Activated T-cell treated with anti-CD3 and anti-CD28 coated beads, Interleukin-2, amount 50 U/mL, for 24 hours (primary cell): ENCODE data around the gene LARGE1.

Experiments
- DNase-seq: peaks from one replicate; pipeline ENCODE4 v3.0.0-alpha.2; 2020
- H3K27ac Mint-ChIP-seq: 2 replicates; pipeline ENCODE4 v1.8.0; 2020; ENCODE audit warnings: mild to moderate bottlenecking, mixed read lengths
- H3K27me3 Mint-ChIP-seq: 2 replicates; pipeline ENCODE4 v1.8.0; 2020; ENCODE audit warnings: mixed read lengths
- H3K36me3 Mint-ChIP-seq: 2 replicates; pipeline ENCODE4 v1.8.0; 2020; ENCODE audit warnings: low read depth, mixed read lengths
- H3K4me1 Mint-ChIP-seq: 2 replicates; pipeline ENCODE4 v1.8.0; 2020; ENCODE audit warnings: low read depth, mixed read lengths
- H3K4me3 Mint-ChIP-seq: 2 replicates; pipeline ENCODE4 v1.8.0; 2020; ENCODE audit warnings: mild to moderate bottlenecking, moderate library complexity, mixed read lengths
- H3K9me3 Mint-ChIP-seq: 2 replicates; pipeline ENCODE4 v1.8.0; 2020; ENCODE audit warnings: mixed read lengths

The LARGE1 gene

DNA sequence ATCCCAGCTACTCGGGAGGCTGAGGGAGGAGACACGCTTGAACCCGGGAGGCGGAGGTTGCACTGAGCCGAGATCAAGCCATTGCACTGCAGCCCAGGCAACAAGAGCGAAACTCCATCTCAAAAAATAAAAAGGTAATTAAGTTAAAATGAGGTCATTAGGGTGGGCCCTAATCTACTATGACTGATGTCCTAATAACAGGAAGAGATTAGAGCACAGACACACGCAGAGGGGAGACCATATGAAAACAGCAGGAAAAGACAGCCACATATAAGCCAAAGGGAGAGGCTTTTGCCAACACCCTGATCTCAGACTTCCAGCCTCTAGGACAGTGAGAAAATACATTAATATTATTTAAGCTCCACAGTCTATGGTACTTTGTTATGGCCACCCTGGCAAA lies 17.3 kb downstream of the LARGE1 start:
- Mint-ChIP-seq H3K27me3 (peaks cover 3% of the 10 kb centered on the region), H3K36me3 (no peaks in the 10 kb centered on the region), H3K4me3 (no peak overlapping the region), H3K4me1 (no peaks in the 10 kb centered on the region), H3K27ac (no peak overlapping the region), H3K9me3 (no peaks in the 10 kb centered on the region)
- DNase-seq: no peak

DNA sequence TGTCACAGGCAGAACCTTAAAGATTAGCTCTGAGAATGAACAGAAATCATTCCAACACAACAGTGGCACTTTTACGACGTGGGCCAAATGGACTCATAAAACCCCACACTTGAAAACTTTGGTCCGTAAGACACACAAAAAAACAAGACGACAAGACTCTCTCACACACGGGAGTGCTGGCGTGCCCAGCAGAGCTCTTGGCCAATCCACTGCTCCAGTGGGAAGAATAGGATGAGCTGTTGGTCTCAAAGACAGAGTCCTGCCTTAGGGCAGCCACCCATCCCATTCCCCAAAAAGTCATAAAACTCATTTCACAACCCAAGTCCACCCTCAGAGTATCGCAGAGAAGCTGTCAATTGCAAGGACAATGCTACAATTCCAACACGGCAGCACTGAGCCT lies 18.2 kb downstream of the LARGE1 start:
- H3K4me3 Mint-ChIP-seq: no peak overlapping the region
- H3K36me3 Mint-ChIP-seq: no peaks in the 10 kb centered on the region

DNA sequence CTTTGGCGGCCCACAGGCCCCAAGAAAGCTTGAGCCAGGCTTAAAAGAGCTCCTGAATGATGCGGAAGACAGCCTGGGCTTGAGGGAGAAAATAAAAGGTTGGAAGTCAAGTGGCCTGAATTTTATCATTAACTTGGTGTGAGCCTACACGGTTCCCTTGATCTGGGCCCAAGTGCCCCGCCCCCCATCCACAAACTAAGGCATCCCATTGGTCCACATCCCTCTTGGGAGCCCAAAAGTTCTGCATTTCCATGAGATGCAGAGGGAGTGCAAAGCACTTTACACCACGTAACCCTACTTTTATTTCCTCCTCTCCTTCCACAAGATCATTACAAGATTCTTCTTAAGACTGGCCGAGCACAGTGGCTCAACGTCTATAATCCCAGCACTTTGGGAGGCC lies 22.2 kb downstream of the LARGE1 start:
- Mint-ChIP-seq H3K27me3 (peaks cover 3% of the 10 kb centered on the region), H3K4me3 (no peak overlapping the region), H3K27ac (no peak overlapping the region), H3K9me3 (peaks cover 8% of the 10 kb centered on the region), H3K36me3 (no peaks in the 10 kb centered on the region), H3K4me1 (no peaks in the 10 kb centered on the region)
- no peak for DNase-seq

More for the DNA sequence above, 18.2 kb downstream of the LARGE1 start:
- Mint-ChIP-seq H3K27ac (no peak overlapping the region), H3K27me3 (peaks cover 3% of the 10 kb centered on the region), H3K9me3 (no peaks in the 10 kb centered on the region), H3K4me1 (no peaks in the 10 kb centered on the region)
- no peak for DNase-seq

DNA sequence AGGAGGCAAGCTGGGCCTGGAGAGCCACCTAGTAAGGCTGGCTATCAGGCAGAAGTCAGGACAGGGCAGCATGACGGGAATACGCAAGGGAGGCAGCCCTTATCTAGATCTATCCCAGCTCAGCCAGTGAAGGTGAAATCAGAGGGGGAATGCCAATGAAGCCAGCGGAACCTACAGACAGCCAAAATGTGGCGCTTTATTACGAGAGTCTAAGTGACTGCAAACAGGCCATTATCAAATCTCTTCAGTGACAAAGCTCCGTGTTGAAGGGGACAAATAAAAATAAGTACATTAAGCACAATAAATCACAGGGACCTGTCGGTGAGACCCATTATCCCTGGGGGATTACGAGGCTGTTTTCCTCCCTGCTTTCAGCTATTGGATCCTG lies 22.8 kb downstream of the LARGE1 start:
- Mint-ChIP-seq H3K4me3 (no peak overlapping the region), H3K27me3 (peaks cover 3% of the 10 kb centered on the region), H3K4me1 (no peaks in the 10 kb centered on the region), H3K36me3 (no peaks in the 10 kb centered on the region), H3K27ac (no peak overlapping the region), H3K9me3 (peaks cover 8% of the 10 kb centered on the region)
- no peak for DNase-seq

DNA sequence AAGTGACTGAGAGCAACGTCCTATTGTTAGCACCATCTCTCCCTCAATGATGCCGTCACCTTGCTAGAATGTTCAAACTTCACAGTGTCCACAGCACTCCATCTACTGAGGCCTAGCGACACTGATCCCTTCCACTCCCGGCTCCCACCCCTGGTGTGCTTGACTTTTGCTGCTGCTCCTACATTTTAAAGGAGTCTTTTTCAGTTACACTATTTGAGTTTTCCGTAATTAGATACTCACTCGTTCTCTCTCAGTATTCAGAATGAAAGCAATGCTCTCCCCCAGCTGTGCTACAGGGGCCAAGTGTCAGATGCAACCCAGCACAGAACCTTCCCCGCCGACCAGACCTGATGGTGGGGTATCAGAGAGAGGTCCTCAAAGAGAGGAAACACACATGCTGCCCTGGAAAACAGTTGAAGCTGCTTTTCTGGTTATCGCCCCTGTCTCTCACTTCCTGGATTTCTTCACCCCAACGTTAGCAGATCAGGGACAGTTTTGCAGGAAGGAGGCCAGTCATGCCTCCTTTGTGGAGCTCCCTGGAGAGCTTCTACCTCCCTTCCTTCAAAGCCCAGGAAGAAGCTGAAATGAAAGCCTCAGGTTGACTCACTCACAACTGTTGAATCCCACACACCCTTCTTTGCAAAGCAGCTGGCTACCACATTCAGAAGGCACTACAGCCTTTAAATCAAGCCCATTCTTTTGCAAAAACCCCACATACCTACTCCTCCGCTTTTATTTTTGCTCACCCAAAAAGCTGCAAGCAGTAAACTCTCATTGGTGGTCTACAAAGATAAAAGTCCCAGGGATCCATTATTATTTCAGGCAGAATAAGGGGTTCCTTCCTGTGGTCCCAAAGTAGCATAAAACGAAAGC lies 23.5 kb downstream of the LARGE1 start:
- Mint-ChIP-seq H3K36me3 (no peaks in the 10 kb centered on the region), H3K27me3 (peaks cover 3% of the 10 kb centered on the region), H3K27ac (no peak overlapping the region), H3K4me1 (no peaks in the 10 kb centered on the region), H3K4me3 (no peak overlapping the region), H3K9me3 (peaks cover 8% of the 10 kb centered on the region)
- DNase-seq: no peak

DNA sequence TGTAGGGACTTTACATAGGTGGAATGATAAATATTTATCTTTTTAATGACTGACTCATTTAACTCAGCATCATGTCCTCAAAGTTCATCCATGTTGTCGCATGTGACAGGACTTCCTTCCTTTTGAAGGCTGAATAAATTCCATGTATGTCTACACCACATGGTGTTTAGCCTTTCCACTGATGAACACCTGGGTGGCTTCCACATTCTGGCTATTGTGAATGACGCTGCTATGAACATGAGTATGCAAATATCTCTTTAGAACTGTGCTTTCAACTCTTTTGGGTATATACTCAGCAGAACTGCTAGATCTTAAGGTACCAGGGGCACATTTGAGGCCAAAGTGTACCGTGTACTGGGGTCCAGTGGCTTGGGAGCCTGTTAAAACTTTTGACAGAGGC lies 24.1 kb downstream of the LARGE1 start:
- Mint-ChIP-seq H3K4me3 (no peak overlapping the region), H3K4me1 (no peaks in the 10 kb centered on the region), H3K27me3 (peaks cover 3% of the 10 kb centered on the region), H3K9me3 (peaks cover 8% of the 10 kb centered on the region), H3K36me3 (no peaks in the 10 kb centered on the region), H3K27ac (no peak overlapping the region)
- DNase-seq: no peak

DNA sequence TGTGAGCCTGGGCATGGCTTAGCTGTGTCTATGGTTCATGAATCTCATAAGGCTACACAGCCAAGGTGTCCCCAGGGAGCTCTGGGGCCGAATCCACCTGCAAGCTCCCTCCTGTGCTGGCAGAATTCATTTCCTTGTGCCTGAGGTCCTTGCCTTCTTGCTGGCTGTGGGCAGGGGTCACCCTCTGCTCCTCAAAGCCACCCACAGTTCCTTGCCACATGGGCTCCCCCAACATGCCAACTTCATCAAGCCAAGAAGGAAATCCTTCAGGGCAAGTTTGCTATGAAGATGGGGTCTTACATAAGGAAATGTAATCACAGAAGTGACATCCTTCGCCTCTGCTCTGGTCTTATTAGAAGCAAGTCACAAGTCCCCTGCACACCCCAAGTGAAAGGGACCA lies 24.8 kb downstream of the LARGE1 start:
- Mint-ChIP-seq H3K27me3 (peaks cover 3% of the 10 kb centered on the region), H3K36me3 (no peaks in the 10 kb centered on the region), H3K9me3 (peaks cover 8% of the 10 kb centered on the region), H3K4me3 (no peak overlapping the region), H3K4me1 (no peaks in the 10 kb centered on the region), H3K27ac (no peak overlapping the region)
- DNase-seq: no peak

DNA sequence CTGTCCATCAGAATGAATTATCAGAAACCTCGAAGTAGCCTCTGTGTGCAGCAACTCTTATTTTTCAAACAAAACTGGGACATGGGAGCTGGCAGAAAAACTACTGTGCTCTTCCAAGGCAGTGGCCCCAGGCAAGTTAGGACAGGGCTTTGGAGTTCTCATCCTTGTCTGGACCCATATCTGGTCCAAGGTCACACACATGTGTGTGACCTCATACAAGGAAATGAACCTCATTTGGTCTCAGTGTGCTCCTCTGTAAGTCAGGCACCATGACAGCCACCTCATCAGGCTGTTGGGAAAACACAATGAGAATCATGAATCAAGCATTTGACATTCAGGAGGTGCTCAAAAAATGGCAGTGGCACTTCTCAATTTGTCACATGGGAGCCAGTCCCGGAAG lies 25.8 kb downstream of the LARGE1 start:
- Mint-ChIP-seq H3K27ac (no peak overlapping the region), H3K4me1 (no peaks in the 10 kb centered on the region), H3K9me3 (peaks cover 8% of the 10 kb centered on the region), H3K36me3 (no peaks in the 10 kb centered on the region), H3K4me3 (no peak overlapping the region), H3K27me3 (peaks cover 3% of the 10 kb centered on the region)
- no peak for DNase-seq

DNA sequence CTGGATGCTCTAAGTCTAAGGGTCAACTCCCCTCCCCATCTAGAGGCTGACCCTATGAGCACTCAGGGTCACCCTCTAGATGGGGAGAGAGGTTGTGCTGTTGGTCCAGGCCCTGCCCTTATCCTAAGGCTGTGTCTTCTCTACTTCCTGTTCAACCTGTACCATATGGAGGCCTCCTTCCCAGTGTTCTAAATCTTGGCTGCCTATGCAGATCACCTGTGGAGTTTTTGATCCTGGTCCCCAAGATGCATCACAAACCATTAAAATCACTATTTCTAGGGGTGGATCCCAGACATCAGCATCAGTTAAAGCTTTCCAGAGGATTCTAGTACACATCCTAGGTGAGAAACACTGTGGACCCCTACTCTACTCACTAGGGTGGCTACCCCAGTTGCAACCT lies 26.2 kb downstream of the LARGE1 start:
- no peak overlapping the region for H3K27ac Mint-ChIP-seq
- H3K27me3 Mint-ChIP-seq: peaks cover 3% of the 10 kb centered on the region
- H3K9me3 Mint-ChIP-seq: peaks cover 8% of the 10 kb centered on the region
- no peak overlapping the region for H3K4me3 Mint-ChIP-seq
- no peaks in the 10 kb centered on the region for H3K4me1 Mint-ChIP-seq
- DNase-seq: no peak
- no peaks in the 10 kb centered on the region for H3K36me3 Mint-ChIP-seq

DNA sequence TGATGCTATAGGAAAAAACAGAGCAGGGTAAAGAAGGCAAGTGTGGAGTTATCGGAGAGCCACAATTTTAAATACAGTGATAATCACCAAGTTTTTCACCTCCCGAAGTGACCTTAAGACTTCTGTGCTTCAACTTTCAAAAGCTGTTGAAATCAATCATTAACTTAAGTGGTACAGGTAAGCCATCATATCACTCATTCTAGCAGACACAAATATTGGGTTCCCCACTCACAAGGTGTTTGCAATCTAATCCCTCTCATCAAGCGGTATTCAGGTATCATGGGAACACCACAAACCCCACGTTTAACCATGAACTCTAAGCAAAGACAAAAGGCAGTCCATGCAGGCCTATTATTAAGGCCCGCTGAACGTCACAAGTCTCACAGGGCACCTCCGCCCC lies 26.8 kb downstream of the LARGE1 start:
- no peak overlapping the region for H3K27ac Mint-ChIP-seq
- H3K4me1 Mint-ChIP-seq: no peaks in the 10 kb centered on the region
- peaks cover 3% of the 10 kb centered on the region for H3K27me3 Mint-ChIP-seq
- no peaks in the 10 kb centered on the region for H3K36me3 Mint-ChIP-seq
- H3K4me3 Mint-ChIP-seq: no peak overlapping the region
- DNase-seq: no peak
- peaks cover 8% of the 10 kb centered on the region for H3K9me3 Mint-ChIP-seq

DNA sequence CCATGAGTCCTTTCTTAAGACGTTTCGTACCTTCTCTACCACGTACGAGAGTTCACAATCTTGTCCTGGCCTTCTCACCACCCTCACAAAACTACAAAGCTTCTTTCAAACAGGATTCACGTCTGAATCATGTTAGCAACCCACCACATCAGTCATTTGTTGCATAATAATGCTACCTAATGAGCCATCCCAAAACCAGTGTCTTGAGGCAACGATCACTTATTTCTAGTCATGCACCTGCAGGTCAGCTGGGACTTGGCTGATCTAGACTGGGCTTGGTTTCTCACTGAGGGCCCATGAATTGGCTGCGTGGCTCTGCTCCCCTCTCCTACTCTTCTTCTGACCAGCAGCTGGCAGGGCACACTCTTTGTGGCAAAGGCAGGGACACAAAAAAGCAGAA lies 28.3 kb downstream of the LARGE1 start:
- H3K4me3 Mint-ChIP-seq: no peak overlapping the region
- DNase-seq: no peak
- H3K27ac Mint-ChIP-seq: no peak overlapping the region
- H3K27me3 Mint-ChIP-seq: no peaks in the 10 kb centered on the region
- no peaks in the 10 kb centered on the region for H3K4me1 Mint-ChIP-seq
- peaks cover 8% of the 10 kb centered on the region for H3K9me3 Mint-ChIP-seq
- no peaks in the 10 kb centered on the region for H3K36me3 Mint-ChIP-seq

DNA sequence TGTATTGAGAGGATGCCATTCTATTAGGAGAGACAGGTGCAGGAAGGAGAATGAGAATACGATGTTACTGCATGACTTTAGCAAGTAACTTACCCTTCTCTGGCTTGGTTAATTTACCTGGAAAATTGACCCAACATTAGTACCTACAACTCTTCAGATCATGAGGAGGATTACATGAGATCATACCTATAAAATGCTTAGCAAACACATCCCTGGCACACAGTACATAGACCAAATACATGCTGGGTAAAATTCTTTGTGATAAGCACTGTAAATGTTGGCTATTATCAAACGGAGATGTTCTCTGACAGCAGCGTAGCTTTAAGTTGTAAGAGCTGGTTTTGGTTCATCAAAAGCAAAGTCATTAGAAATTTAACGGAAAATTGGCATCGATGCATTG lies 28.8 kb downstream of the LARGE1 start:
- Mint-ChIP-seq H3K27me3 (no peaks in the 10 kb centered on the region), H3K4me1 (no peaks in the 10 kb centered on the region), H3K36me3 (no peaks in the 10 kb centered on the region), H3K9me3 (peaks cover 8% of the 10 kb centered on the region), H3K27ac (no peak overlapping the region), H3K4me3 (no peak overlapping the region)
- no peak for DNase-seq

DNA sequence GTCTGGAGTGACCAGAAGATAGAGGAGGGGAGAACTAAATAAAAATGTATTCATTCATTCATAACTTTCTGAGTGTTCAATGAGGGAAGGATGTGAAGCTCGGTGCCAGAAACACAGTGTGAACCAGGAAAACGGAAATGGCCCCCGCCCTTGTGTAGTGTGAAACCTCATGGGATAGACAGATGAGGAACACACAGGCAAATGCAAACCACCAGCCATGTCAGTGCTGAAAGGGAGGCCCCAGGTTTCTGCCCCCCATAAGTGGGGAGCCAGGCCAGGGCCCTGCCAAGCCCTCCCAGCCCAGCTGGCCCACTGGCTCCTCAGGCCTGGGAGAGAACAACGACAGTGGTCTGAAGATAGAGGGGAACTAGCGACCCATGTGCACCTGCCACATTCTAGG lies 30.5 kb downstream of the LARGE1 start:
- no peak overlapping the region for H3K4me3 Mint-ChIP-seq
- no peaks in the 10 kb centered on the region for H3K27me3 Mint-ChIP-seq
- H3K9me3 Mint-ChIP-seq: peaks cover 2% of the 10 kb centered on the region
- no peak for DNase-seq
- H3K36me3 Mint-ChIP-seq: no peaks in the 10 kb centered on the region
- H3K4me1 Mint-ChIP-seq: no peaks in the 10 kb centered on the region
- H3K27ac Mint-ChIP-seq: no peak overlapping the region

DNA sequence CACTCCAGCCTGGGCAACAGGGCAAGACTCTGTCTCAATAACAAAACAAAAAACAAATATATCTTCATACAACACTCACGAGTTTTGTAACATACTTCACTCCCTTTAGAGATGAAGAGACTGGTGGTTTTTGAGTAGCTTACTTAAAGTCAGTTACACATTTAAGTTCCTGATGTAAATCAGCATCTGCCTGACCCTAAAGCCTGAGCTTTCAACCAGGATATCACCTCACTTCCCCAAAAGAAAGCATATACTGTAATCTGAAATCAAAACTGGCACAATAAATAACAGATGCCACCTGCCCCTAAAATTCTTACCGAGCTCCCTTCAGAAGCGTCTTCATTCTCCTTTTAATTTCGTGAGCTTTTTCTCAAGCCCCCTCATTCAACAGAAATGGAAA lies 31.5 kb downstream of the LARGE1 start:
- Mint-ChIP-seq H3K27me3 (peaks cover 4% of the 10 kb centered on the region), H3K36me3 (no peaks in the 10 kb centered on the region), H3K4me1 (no peaks in the 10 kb centered on the region), H3K4me3 (no peak overlapping the region), H3K9me3 (no peaks in the 10 kb centered on the region), H3K27ac (no peak overlapping the region)
- DNase-seq: no peak

DNA sequence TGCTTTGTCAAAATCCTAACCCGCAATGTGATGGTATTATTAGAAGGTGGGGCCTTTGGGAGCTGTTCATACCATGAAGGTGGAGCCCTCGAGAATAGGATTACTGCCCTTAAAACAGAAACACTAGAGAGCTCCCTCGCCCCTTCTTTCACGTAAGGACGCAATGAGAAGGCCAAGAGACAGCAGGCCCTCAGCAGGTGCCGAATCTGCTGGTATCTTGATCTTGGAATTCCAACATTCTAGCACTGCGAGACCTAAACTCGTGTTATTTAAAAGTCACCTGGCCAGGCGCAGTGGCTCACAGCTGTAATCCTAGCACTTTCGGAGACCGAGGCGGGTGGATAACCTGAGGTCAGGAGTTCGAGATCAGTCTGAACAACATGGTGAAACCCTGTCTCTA lies 33.1 kb downstream of the LARGE1 start:
- DNase-seq: no peak
- Mint-ChIP-seq H3K27me3 (peaks cover 7% of the 10 kb centered on the region), H3K4me3 (no peak overlapping the region), H3K36me3 (no peaks in the 10 kb centered on the region), H3K27ac (no peak overlapping the region), H3K9me3 (no peaks in the 10 kb centered on the region), H3K4me1 (no peaks in the 10 kb centered on the region)

DNA sequence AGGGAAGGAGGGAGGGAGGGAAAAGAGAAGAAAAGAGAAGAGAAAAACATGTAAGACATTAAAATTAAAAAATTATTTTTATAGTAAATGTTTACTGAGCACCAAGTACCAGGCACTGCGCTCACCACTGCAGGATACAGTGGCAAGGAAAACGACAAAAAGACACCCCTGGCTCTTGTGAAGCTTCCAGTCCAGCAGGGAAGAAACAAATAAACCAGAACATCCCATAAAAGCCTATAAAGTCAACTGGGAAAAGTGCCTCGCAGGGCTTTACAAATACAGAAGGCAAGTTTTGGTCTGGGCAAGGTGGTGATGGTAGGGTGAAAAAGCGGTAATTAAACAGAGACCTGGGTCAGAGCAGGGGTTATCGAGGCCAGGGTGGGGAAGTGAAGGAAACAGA lies 33.6 kb downstream of the LARGE1 start:
- no peak for DNase-seq
- Mint-ChIP-seq H3K36me3 (no peaks in the 10 kb centered on the region), H3K9me3 (no peaks in the 10 kb centered on the region), H3K4me1 (no peaks in the 10 kb centered on the region), H3K4me3 (no peak overlapping the region), H3K27ac (no peak overlapping the region), H3K27me3 (peaks cover 8% of the 10 kb centered on the region)
